Stimulated activated CD4-positive, alpha-beta T cell treated with anti-CD3 and anti-CD28 coated beads, Interleukin-15, amount 100 ng/mL, for 48 hours (primary cell): ENCODE results near the gene PIK3R6.

Experiments used
- DNase-seq, 2 donors: peaks; one replicate each; pipeline ENCODE4 v3.0.0-alpha.2; 2020; ENCODE audit warnings: low read depth in 2 of 2

Gene PIK3R6, protein sequence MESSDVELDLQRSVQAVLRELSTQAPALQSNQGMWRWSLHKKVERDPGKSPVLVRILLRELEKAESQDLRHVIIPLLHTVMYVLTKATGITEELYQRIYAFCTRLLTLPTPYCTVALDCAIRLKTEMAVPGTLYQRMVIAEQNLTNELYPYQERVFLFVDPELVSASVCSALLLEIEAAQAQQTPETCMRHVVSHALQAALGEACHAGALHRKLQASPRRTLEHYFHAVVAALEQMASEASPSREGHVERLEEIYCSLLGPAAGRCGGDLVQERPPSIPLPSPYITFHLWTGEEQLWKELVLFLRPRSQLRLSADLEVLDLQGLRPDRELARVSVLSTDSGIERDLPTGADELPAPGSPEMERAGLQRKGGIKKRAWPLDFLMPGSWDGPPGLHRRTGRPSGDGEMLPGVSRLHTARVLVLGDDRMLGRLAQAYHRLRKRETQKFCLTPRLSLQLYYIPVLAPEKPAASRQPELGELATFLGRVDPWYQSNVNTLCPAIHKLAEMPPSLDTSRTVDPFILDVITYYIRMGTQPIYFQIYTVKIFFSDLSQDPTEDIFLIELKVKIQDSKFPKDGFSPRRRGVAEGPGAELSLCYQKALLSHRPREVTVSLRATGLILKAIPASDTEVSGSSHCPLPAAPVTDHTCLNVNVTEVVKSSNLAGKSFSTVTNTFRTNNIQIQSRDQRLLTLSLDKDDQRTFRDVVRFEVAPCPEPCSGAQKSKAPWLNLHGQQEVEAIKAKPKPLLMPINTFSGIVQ

DNA sequence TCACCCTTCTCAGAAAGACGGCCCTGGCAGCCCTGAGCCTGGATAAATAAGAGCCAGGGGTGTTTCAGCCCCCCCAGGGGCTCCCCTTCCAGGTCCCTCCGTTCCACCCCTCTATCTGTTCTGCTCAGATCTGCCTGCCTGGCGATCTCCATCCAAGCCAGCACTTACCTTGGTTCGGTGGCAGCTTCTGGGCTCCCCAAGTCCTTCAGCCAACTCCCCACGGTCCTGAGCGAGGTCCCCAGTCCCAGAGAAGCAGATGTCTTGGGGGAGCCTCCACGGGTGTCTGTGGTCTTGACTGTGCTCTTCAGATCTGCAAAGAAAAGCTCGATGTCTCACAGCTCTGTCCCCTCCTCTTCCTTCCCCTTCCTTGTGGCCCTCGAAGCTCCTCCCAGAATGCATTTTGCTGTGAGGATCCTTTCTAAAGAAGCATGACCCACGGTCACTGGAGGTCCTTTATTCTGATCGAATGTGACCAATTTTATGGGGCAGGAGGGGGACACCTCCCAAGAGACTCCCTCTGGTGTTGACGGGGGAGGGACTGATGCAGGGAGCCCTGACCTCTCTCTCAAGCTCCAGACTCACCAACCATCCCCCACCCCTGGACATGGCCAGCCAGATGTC, at the start of gene PIK3R6:
PIK3R6 (minus strand) TSS at position 314 of the 621 bp plus-strand sequence. CDS start 17,880 bp downstream, outside the sequence.
- no peak for DNase-seq

DNA sequence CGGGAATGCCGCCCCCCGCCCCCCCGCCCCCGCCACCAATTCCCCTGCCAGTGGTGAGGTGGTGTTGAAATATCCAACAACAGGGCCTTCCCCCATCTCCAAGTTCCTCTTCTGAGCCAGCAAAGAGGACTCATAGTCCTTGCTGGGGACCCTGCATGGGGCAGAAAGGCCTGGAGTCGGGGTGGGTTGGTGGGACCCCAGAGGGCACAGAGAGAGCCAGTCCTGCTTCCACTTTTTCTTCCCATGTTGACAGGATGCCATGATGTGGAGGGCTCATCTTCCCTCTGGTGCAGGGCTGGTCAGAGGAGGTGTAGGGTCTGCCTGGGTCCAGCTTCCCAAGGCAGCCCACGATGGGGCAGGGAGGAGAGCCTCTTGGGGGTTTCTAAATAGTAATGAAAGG, 49.0 kb upstream of the PIK3R6 start:
- no peak for DNase-seq

DNA sequence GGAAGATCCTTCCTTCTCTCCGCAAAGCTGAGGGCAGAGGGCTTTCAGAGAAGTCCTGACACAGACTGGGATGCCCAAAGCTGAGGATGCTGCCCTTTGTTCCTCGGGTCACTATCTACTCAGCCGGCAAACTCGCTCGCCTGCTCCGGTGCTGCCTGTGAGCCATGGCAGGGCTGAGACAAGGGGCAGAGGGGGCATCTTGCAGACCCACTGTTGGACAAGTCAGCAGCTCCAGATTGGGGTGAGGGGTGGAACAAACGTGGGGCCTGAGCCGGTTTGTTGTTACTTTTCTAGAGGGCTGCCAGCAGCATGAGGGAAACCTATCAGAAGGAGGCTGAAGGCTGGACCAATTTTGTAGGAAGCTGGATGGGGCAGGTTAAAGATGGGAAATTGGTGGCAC, 47.1 kb upstream of the PIK3R6 start:
- DNase-seq = no peak

DNA sequence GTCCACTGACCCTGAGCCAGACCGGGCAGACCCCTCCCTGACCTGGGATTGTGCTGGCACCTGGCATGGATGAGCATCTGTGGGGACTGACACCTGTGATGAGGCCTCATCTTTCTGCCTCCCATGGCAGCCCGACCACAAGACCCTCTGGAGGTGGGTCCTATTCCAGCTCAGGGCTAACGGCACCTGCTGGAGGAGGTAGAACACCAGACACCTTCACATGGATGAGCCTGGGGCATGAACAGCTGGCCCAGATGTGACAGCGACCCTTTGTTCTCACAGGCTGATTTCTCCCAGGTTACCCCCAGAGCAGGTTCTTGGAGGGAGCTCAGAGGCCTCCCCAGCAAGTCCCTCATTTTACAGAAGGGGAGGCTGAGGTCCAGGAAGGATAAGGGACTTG, 46.4 kb upstream of the PIK3R6 start:
- no peak for DNase-seq

DNA sequence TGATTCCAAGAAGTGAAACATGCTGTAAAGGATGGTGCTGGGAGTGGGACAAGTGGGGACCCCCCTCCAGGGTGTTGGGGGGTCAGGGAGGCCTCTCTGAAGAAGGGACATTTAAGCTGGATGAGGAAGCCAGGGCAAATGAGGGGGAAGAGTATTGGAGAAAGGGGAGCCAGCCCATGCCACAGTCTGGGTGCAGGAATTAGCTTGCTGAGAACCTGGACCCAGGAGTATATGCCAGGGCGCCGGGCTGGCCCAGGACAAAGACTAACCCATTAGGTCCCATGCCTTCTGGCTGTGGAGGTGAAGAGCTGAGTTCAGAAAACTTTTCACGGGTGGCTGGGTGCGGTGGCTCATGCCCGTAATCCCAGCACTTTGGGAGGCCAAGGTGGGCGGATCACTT, 45.6 kb upstream of the PIK3R6 start:
- DNase-seq = no peak

DNA sequence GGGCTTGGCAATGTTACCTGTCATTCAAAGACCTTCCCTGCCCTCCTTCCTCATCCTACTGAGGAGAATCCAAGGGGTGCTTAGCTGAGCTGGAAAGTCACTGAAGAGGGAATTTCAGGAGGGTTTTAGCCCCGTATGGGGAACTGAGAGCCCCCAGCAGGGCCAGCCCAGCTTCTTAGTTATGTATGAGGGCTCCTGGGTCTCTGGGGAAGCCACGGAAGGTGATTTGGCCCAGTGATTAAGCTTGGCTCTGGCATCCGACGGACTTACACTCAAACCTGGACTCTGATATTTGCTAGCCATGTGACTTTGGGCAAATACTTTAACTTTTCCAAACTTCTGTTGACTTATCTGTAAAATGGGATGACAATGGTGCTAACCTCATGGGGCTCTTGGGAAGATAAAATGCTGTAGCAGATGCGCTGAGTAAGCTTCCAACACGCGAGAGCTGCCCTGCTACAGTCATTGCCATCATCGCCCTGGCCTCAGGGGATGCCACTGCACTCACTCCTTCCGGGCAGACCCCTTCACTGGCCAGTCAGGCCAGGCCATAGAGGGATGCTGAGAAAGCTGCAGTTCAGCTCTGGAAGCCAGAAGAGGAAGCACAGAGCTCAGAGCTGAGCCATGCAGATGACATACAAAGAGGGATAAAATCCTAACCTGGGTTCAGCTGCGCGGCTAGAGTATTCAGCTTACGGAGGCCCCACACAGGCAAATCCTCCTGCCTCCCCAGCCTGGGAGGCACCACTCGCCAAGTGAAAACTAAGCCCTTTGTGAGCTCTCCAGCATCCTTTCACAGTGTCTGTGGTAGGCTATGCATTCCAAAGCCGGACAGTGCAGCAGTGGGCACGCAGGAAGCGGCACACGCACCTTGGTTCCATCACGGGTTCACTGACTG, 44.9 kb upstream of the PIK3R6 start:
- DNase-seq = no peak

DNA sequence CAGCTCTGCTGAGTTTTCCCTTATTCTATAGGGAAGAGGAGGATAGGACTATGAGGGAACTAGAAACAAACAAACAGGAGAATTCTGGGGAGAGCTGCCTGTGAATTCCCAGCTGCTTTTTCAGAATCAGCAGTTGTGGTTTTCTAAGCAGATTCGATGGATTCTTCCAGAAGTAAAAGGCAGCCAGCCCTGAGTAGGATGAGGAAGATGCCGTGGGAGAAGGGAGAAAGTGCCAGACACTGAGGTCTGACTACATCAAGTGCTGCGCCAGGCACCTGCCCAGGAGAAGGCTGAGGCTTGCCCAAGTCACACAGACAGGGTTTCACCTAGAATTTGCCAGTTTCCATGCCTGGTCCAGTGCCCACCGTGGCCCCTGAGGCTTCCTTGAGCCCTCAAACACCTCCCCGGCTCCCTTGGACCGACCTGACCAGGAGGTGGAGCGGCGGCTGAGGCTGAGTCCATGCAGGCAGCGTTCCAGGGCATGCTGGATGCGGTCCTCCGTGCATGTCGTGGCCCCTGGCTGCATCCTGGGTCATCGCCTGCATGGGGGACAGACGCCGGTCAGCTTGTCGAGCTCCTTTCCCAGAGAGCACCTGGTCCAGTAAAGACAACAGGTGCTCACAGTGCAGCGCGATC, 43.6 kb upstream of the PIK3R6 start:
- no peak for DNase-seq

DNA sequence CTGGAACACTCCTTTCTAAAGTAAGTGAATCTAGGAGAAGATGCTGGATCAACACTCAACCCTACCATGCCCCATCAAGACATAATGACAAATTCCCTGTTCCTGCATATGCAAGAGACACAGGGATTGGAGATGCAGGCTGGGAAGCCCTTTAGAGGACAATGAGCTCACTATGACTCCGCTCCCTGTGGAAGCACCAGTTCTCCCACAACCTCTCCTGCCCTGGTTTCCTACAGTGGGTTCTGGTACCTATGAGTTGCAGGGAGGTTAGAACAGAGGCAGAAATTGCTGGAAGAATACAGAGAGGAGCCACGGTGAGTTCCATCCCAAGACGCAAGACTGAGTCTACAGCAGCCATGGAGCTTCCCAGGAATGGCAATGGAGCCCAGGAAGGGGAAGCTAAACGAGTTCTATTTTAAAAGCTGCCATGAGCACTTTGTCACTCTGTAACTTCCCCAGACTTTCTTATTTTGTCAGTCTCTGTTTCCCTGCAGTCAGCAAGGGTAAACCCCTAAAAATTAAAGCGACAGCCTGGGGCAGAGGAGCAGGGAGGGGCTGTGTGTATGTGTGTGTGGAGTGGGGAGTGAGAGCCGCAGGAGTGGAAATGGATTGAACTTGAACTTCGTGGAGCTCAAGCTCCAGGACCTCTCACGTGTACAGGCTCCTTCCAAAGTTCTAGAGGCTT, 42.3 kb upstream of the PIK3R6 start:
- DNase-seq = no peak

DNA sequence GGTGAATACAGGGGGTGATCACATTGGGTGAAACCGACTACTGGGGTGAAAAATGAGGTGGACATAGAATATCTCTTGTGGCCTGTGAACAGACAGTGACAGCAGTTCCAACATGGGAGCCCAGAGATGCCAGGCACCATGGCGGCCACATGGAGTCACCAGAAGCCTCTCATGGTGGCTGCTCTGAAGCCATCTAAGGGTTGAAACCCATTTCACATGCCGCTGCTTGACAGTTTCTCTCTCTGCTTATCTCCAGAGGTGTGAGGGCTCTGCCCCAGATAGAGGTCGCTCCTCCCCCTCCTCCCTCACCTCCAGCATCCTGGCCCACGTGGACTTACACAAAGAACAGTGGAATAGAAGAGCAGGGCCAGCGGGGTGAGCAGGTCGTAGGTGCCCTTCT, 37.9 kb upstream of the PIK3R6 start:
- no peak for DNase-seq

DNA sequence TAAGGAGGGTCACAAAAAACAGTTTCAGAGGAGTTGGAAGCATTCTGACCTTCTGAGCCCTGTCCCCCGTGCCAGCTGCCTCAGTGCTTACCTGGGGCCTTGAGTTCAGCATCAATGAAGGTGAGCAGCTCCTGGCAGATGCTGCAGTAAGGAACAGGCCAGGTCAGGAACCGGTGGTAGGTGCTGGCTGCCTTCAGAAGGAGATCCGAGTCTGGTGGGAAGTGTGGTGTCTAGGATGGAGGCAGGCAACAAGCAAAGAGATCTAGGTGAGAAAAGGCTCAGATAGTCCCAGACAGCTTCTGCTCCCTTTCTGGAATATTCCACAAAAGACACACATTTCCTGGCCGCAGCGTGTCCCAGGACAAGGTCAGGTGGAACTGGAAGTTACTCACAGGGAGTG, 37.2 kb upstream of the PIK3R6 start:
- no peak for DNase-seq

DNA sequence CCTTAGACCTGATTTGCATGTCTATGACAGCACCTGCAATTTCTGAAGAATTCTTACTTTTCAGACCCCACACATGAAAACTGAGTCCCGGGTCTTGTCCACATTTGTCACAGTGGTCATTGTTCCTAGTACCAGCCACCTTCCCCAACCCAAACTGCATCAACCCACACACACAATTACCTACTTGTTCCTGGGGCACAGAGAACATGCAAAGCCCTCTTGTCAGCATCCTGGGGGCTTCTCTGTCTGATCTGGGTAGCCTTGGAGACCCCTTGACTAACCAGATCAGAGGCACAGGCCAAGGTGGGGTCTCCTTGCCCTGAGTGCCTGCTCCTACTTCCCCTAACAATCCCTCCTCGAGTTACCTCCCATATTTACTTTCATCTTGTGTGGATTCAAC, 36.7 kb upstream of the PIK3R6 start:
- no peak for DNase-seq

DNA sequence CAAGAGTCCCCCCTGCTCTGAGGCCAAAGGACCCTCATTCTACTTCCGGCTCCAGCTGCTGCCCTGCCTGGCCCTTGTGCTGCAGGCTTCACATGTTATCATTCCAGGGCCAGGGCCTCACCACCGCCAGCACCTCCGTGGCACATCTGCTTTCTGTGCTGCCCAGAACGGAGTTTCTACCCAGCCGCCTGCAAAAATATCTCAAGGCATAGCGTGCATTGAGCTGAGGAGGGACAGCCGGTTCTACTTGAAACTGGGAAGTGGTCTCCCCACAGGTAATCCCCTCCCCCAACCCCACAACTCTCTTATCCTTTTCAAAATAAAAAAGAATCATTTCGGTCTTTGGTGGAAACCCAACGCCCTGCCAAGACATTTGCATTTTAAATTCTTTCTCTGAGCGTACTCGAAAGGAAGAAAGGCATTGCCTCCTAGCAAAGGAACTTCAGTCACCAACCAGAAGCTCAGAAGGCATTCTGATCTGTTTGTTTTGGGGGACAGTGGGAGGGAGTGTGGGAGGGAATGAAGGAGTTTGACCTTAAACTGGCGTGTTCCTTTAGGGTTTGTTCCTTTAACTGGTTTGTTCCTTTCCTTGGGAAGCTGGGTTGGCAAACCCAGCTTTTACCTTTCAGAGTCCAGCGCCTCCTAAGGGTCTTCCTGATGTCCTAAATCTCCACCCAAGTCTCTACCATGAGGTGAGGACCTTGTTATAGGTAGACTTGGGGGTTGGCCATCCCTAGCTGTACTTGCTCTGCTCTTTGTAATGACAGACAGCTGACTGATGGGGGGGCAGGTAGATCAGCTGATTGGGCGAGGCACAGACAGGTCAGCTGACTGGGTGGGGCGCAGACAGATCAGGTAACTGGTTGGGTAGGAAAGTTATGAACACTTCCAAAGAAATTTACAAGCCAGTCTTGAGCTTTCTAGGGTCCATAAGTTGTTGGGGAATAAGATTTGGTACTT, 33.4 kb upstream of the PIK3R6 start:
- no peak for DNase-seq

DNA sequence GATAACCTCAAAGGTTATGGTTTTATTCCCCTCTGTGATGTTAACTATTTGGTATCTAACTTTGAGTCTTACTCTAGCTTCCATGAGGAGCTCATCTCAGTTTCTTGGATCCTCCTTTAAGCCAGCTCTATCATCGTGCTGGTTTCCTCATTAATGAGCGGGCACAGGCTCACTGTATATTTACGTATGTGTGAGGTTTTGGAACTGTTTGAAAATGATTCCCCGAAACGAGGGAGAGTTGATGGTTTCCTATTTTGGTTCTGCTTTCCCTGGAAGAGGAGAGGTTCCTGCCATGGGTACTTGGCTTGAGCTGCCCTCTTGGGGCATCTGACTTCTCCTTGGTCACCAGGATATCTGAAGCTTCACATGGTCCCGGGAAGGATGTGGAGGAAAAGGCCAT, 32.7 kb upstream of the PIK3R6 start:
- DNase-seq = no peak

DNA sequence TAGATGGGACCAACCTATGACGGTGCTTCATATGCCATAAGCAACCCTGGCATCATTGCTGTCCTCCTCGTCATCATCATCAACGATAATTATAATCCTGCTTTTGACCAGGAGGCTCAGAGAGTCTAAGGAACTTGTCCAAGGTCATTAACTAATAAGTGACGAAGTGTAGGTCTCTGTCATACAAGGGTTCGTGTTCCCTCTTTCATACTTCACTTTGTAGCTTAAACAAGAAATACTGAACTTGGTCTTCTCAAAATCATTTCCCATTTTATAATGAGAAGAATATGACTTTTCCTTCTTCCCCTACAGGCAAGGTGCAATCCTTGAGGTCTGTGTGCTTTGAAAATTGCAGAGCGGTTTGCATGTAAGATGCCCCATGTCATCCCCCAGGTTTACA, 31.2 kb upstream of the PIK3R6 start:
- no peak for DNase-seq

DNA sequence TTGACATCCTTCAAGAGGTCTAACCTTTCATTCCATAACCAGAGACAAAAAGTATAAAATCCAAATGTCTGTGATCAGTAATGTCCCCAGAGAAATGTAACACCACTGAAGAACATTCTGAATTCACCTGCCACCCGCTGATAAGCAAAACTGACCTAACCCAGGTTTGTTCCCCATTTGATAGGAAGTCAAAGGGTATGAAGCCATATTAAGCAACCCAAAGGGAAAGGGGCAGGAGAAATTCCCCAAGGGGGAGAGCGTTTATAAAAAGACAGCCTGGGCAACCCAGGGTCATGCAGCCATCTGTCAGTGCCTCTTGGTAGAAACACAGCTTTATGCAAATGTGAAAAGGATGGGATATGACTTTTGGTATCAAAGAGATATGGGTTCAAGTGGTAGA, 30.7 kb upstream of the PIK3R6 start:
- no peak for DNase-seq

DNA sequence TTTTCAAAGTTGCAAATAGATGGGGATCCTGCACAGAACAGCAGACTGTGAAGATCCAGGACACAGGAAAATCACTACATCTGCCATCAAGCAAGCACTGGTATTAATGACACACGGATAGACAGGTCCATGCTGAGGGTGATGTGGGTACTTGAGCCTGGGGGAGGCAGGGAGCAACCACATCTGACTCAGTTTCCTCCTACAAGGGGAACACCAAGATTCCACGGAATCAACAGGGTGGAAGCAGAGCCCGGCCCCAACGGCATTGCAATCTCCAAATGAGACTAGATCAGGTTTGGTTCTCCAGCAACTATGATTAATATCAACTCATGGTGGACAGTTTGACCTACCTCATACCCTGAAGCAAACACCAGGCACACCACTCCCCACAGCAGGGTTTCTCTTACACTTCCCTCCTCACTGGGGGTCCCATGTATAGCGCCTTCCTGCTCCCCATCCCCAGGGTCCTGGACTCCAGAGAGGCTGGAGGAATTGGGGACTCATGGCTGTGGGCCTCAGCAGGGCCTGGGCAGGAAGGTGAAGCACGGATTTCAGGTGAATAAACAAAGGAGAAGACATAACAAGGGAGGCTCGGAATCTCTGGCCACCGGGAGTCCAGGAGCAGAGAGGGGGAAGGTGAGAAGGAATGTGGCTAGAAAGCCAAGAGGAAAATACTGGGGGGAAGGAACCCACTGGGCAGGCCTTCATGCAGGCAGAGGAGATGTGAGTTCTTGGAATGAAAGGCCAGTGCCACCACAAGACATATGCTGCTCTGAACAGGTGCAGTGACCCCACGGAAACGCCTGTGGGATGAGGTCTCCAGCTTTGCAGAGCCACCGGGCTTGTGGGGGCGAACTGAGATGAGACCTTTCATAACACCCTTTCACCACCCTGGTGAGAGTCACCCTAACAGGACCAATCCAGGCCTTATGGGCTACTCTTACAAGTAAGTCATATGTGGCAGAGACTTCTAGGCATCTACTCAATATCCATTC, 29.5 kb upstream of the PIK3R6 start:
- DNase-seq = no peak

DNA sequence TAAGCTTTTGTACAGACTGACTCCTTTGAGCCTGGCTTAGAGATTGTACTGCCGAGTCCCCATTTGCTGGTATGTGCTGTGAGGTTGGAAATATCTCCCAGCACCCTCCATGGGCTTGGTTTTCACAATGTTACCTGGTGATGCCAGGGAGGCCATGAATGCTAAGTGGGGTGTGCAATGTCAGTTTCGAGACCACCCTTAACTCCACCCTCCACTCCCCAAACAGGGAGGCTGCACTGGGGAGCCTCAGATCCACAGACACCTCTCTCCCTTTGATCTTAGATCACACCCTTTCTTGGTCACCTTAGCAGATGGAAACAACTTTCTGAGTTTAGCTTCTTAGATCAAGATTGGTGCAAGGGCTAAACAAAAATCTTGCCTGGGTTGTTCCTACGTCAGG, 28.6 kb upstream of the PIK3R6 start:
- DNase-seq = no peak
